GM18520 (cell line): Measurements from ENCODE around the gene EFCAB3.
"Not testable (repeated sequence)": the region's sequence is repeated elsewhere in the genome, so short reads cannot be mapped to it uniquely, and the experiment has no call there.

ENCODE experiments used
- ATAC-seq: cut with Tn5 transposase; IDR thresholded peaks from one replicate; pipeline ENCODE4 v1.9.1; 2021; ENCODE audit not compliant: unreplicated experiment

EFCAB3 gene

GRCh38 chr17:62380253-62380652, at the start of gene EFCAB3:
TSS of gene EFCAB3 (plus strand) at chr17:62380553. CDS start at chr17:62382980, 2,427 bp downstream.
- ATAC-seq: no peak

GRCh38 chr17:62336527-62336926, 43.8 kb upstream of the EFCAB3 start:
- no peak for ATAC-seq

- ATAC-seq: no peak
Measured at GRCh38 chr17:62343764-62344270, 36.5 kb upstream of the EFCAB3 start.

GRCh38 chr17:62351176-62351575, 29.2 kb upstream of the EFCAB3 start:
- ATAC-seq: no peak

- ATAC-seq: no peak
Measured at GRCh38 chr17:62366191-62366590, 14.2 kb upstream of the EFCAB3 start.

- ATAC-seq: no peak
Measured at GRCh38 chr17:62381561-62381960, 1.2 kb downstream of the EFCAB3 start.

- ATAC-seq: no peak
Measured at GRCh38 chr17:62388856-62389255, 8.5 kb downstream of the EFCAB3 start.

GRCh38 chr17:62392908-62393307, 12.6 kb downstream of the EFCAB3 start:
- no peak for ATAC-seq

GRCh38 chr17:62398891-62399290, 18.5 kb downstream of the EFCAB3 start:
- ATAC-seq: no peak

GRCh38 chr17:62405451-62405850, 25.1 kb downstream of the EFCAB3 start:
- ATAC-seq: no peak

GRCh38 chr17:62413090-62413489, 32.7 kb downstream of the EFCAB3 start:
- not testable (repeated sequence) for ATAC-seq

- peak; percentile 85 for ATAC-seq
Measured at GRCh38 chr17:62423647-62424461, 43.5 kb downstream of the EFCAB3 start, which contains the start of gene METTL2A. TSS of gene METTL2A (plus strand) at chr17:62423897. CDS start at chr17:62423903, 6 bp downstream.

- ATAC-seq: not testable (repeated sequence)
Measured at GRCh38 chr17:62426214-62426613, 45.9 kb downstream of the EFCAB3 start.

- not testable (repeated sequence) for ATAC-seq
Measured at GRCh38 chr17:62435251-62435650, 54.9 kb downstream of the EFCAB3 start.

- not testable (repeated sequence) for ATAC-seq
Measured at GRCh38 chr17:62441181-62441580, 60.8 kb downstream of the EFCAB3 start.

GRCh38 chr17:62444063-62444462, 63.7 kb downstream of the EFCAB3 start:
- no peak for ATAC-seq

GRCh38 chr17:62445791-62446190, 65.4 kb downstream of the EFCAB3 start:
- ATAC-seq: not testable (repeated sequence)

GRCh38 chr17:62452195-62452594, 71.8 kb downstream of the EFCAB3 start:
- ATAC-seq: not testable (repeated sequence)

GRCh38 chr17:62453041-62453440, 72.7 kb downstream of the EFCAB3 start:
- ATAC-seq: not testable (repeated sequence)

- peak; percentile 24 for ATAC-seq
Measured at GRCh38 chr17:62453656-62454055, 73.3 kb downstream of the EFCAB3 start.

- ATAC-seq: peak; percentile 41
Measured at GRCh38 chr17:62454111-62454510, 73.8 kb downstream of the EFCAB3 start.

GRCh38 chr17:62456016-62456415, 75.7 kb downstream of the EFCAB3 start:
- no peak for ATAC-seq
